COLO668 (cell line): ENCODE data around the gene NIPBL.
"Not testable (repeated sequence)": the region's sequence is repeated elsewhere in the genome, so short reads cannot be mapped to it uniquely, and the experiment has no call there.

ENCODE experiments used
- DNase-seq: peaks from one replicate; lab custom pipeline; 2025; ENCODE audit not compliant: unreplicated experiment; lab: John Stamatoyannopoulos, UW

Gene NIPBL

GRCh38 chr5:36945687-36946086 lies 69.1 kb downstream of the NIPBL start:
- no peak for DNase-seq

- no peak for DNase-seq
These were observed 69.5 kb downstream of the NIPBL start for GRCh38 chr5:36946101-36946500.

GRCh38 chr5:36948041-36948440 lies 71.5 kb downstream of the NIPBL start:
- DNase-seq = no peak

- DNase-seq = no peak
These were observed 72.1 kb downstream of the NIPBL start for GRCh38 chr5:36948650-36949049.

GRCh38 chr5:36949593-36949992 lies 73.0 kb downstream of the NIPBL start:
- no peak for DNase-seq

GRCh38 chr5:36950586-36951457 lies 74.3 kb downstream of the NIPBL start:
- no peak for DNase-seq

GRCh38 chr5:36953043-36953442 lies 76.5 kb downstream of the NIPBL start:
- no peak for DNase-seq

- DNase-seq = no peak
These were observed 81.5 kb downstream of the NIPBL start for GRCh38 chr5:36957953-36958537.

GRCh38 chr5:36958612-36959011 lies 82.0 kb downstream of the NIPBL start:
- DNase-seq = no peak

GRCh38 chr5:36965179-36965578 lies 88.6 kb downstream of the NIPBL start:
- DNase-seq = no peak

GRCh38 chr5:36969700-36970395 lies 93.3 kb downstream of the NIPBL start:
- no peak for DNase-seq

- no peak for DNase-seq
These were observed 101.6 kb downstream of the NIPBL start for GRCh38 chr5:36978196-36978595.

GRCh38 chr5:36982146-36982545 lies 105.6 kb downstream of the NIPBL start:
- DNase-seq = no peak

GRCh38 chr5:36985387-36985786 lies 108.8 kb downstream of the NIPBL start:
- DNase-seq = no peak

- no peak for DNase-seq
These were observed 111.8 kb downstream of the NIPBL start for GRCh38 chr5:36988396-36988795.

GRCh38 chr5:36998578-36998977 lies 122.0 kb downstream of the NIPBL start:
- DNase-seq = no peak

GRCh38 chr5:37002176-37002751 lies 125.7 kb downstream of the NIPBL start:
- no peak for DNase-seq

GRCh38 chr5:37005252-37005651 lies 128.7 kb downstream of the NIPBL start:
- DNase-seq = no peak

GRCh38 chr5:37005946-37006540 lies 129.5 kb downstream of the NIPBL start:
- no peak for DNase-seq

GRCh38 chr5:37013181-37013580 lies 136.6 kb downstream of the NIPBL start:
- DNase-seq = not testable (repeated sequence)

- no peak for DNase-seq
These were observed 137.8 kb downstream of the NIPBL start for GRCh38 chr5:37014321-37014720.
